Mucosa of rectum (tissue), 2 donors: ENCODE data around the gene AFAP1L1.

ENCODE experiments used
- H3K27ac ChIP-seq, 2 donors: one replicate each; pipeline ENCODE4 v1.7.0; 2013; ENCODE audit warnings: inconsistent platforms in 2 of 2, low read depth in 2 of 2, low read length in 2 of 2
- H3K27me3 ChIP-seq, 2 donors: one replicate each; pipeline ENCODE4 v1.7.0; 2013; ENCODE audit warnings: low read length in 2 of 2; ENCODE audit not compliant: control insufficient read depth in 2 of 2, insufficient read depth in 2 of 2
- H3K36me3 ChIP-seq, 2 donors: one replicate each; pipeline ENCODE4 v1.7.0; 2013; ENCODE audit warnings: low read length in 2 of 2; ENCODE audit not compliant: control insufficient read depth in 2 of 2, insufficient read depth in 2 of 2
- H3K4me1 ChIP-seq, 2 donors: one replicate each; pipeline ENCODE4 v1.7.0; 2013; ENCODE audit warnings: low read length in 2 of 2, mild to moderate bottlenecking in 1 of 2; ENCODE audit not compliant: control insufficient read depth in 2 of 2, insufficient read depth in 2 of 2
- H3K4me3 ChIP-seq, 2 donors: one replicate each; pipeline ENCODE4 v1.7.0; 2013; ENCODE audit warnings: low read length in 2 of 2
- H3K9ac ChIP-seq, 2 donors: one replicate each; pipeline ENCODE4 v1.7.0; 2013; ENCODE audit warnings: low read length in 2 of 2, low read depth in 1 of 2, mild to moderate bottlenecking in 1 of 2
- H3K9me3 ChIP-seq, 2 donors: one replicate each; pipeline ENCODE4 v1.7.0; 2013; ENCODE audit warnings: low read length in 2 of 2; ENCODE audit not compliant: control insufficient read depth in 2 of 2
- donor health status: healthy.
- donor health status: Normal muscosa, but diverticular disease.

Gene AFAP1L1

GRCh38 chr5:149310947-149311658, 39.4 kb downstream of the AFAP1L1 start:
- no peak overlapping the region for H3K4me3 ChIP-seq
- no peaks in the 10 kb centered on the region for H3K27me3 ChIP-seq
- H3K27ac ChIP-seq = no peak overlapping the region
- H3K4me1 ChIP-seq = no peaks in the 10 kb centered on the region
- H3K36me3 ChIP-seq = no peaks in the 10 kb centered on the region
- H3K9me3 ChIP-seq = no peaks in the 10 kb centered on the region
- H3K9ac ChIP-seq = no peak overlapping the region

- no peaks in the 10 kb centered on the region for H3K36me3 ChIP-seq
- no peaks in the 10 kb centered on the region for H3K9me3 ChIP-seq
- H3K4me1 ChIP-seq = peaks cover 3% of the 10 kb centered on the region in 2 donors
- H3K27me3 ChIP-seq = no peaks in the 10 kb centered on the region
- H3K27ac ChIP-seq = no peak overlapping the region
- no peak overlapping the region for H3K9ac ChIP-seq
- no peak overlapping the region for H3K4me3 ChIP-seq
These were observed 41.6 kb downstream of the AFAP1L1 start for GRCh38 chr5:149313151-149313841.

GRCh38 chr5:149314571-149315111, 43.0 kb downstream of the AFAP1L1 start:
- H3K36me3 ChIP-seq = no peaks in the 10 kb centered on the region
- no peak overlapping the region for H3K4me3 ChIP-seq
- H3K9me3 ChIP-seq = no peaks in the 10 kb centered on the region
- no peaks in the 10 kb centered on the region for H3K27me3 ChIP-seq
- H3K27ac ChIP-seq = no peak overlapping the region
- H3K4me1 ChIP-seq = peaks cover 3% of the 10 kb centered on the region in 2 donors
- H3K9ac ChIP-seq = no peak overlapping the region

GRCh38 chr5:149315753-149316152, 44.1 kb downstream of the AFAP1L1 start:
- Histone ChIP-seq H3K27me3 (no peaks in the 10 kb centered on the region), H3K9me3 (no peaks in the 10 kb centered on the region), H3K4me3 (no peak overlapping the region), H3K27ac (no peak overlapping the region), H3K36me3 (no peaks in the 10 kb centered on the region), H3K4me1 (peaks cover 7 to 9% of the 10 kb centered on the region in 2 donors), H3K9ac (no peak overlapping the region)

GRCh38 chr5:149317281-149318048, 45.8 kb downstream of the AFAP1L1 start:
- Histone ChIP-seq H3K27ac (no peak overlapping the region), H3K4me3 (no peak overlapping the region), H3K4me1 (peaks cover 17 to 20% of the 10 kb centered on the region in 2 donors), H3K27me3 (no peaks in the 10 kb centered on the region), H3K9ac (no peak overlapping the region), H3K9me3 (no peaks in the 10 kb centered on the region), H3K36me3 (no peaks in the 10 kb centered on the region)

- Histone ChIP-seq H3K27ac (no peak overlapping the region), H3K4me3 (no peak overlapping the region), H3K9me3 (no peaks in the 10 kb centered on the region), H3K9ac (no peak overlapping the region), H3K36me3 (no peaks in the 10 kb centered on the region), H3K4me1 (peaks cover 19 to 20% of the 10 kb centered on the region in 2 donors), H3K27me3 (no peaks in the 10 kb centered on the region)
These were observed 47.5 kb downstream of the AFAP1L1 start for GRCh38 chr5:149319174-149319573.

GRCh38 chr5:149320791-149321330, 49.2 kb downstream of the AFAP1L1 start:
- Histone ChIP-seq H3K36me3 (no peaks in the 10 kb centered on the region), H3K9me3 (no peaks in the 10 kb centered on the region), H3K4me3 (peak overlapping the region in 1 of 2 donors; percentile 22), H3K4me1 (peaks cover 19 to 20% of the 10 kb centered on the region in 2 donors), H3K27me3 (no peaks in the 10 kb centered on the region), H3K27ac (peak overlapping the region; percentile 54 to 78), H3K9ac (peak overlapping the region in 1 of 2 donors; percentile 19)

GRCh38 chr5:149322518-149322917, 50.9 kb downstream of the AFAP1L1 start:
- no peak overlapping the region for H3K27ac ChIP-seq
- no peak overlapping the region for H3K4me3 ChIP-seq
- H3K9me3 ChIP-seq = no peaks in the 10 kb centered on the region
- peaks cover 16 to 17% of the 10 kb centered on the region in 2 donors for H3K4me1 ChIP-seq
- no peaks in the 10 kb centered on the region for H3K27me3 ChIP-seq
- H3K9ac ChIP-seq = no peak overlapping the region
- H3K36me3 ChIP-seq = no peaks in the 10 kb centered on the region

- H3K9me3 ChIP-seq = no peaks in the 10 kb centered on the region
- H3K9ac ChIP-seq = no peak overlapping the region
- no peak overlapping the region for H3K4me3 ChIP-seq
- peaks cover 16 to 17% of the 10 kb centered on the region in 2 donors for H3K4me1 ChIP-seq
- H3K27ac ChIP-seq = no peak overlapping the region
- no peaks in the 10 kb centered on the region for H3K27me3 ChIP-seq
- no peaks in the 10 kb centered on the region for H3K36me3 ChIP-seq
These were observed 51.6 kb downstream of the AFAP1L1 start for GRCh38 chr5:149323210-149323609.
